ENCODE measurements around the gene ABCF2. TPM values are rescaled to one million over a fixed set of nuclear protein-coding genes. Genes with fewer than 3 reads are reported as not detected.

The ABCF2 gene
- total and polyA plus RNA-seq, 2 of the 13 experiments (the other 11 are each of a cell fraction or from before 2014, with no cell fraction given): 16.3 to 42.5 TPM

GRCh38 chr7:151192002-151192539 lies 34.9 kb downstream of the ABCF2 start:
- Histone ChIP-seq H3K36me3 (replicated peaks in 1 of 2; ENCODE audit: control insufficient read depth in 1 of 2, insufficient read depth in 2 of 2, low read length in 2 of 2) (no peaks in the 10 kb centered on the region), H3K27ac (ENCODE audit: extremely low read length, insufficient read depth, low read length) (no peak overlapping the region), H2AFZ (ENCODE audit: low read length) (no peak overlapping the region), H3K9ac (ENCODE audit: insufficient read depth, low read depth, low read length) (no peak overlapping the region), H3K4me2 (ENCODE audit: low read depth, low read length) (no peak overlapping the region), H3K27me3 (ENCODE audit: control insufficient read depth in 1 of 2, insufficient read depth in 2 of 2, low read length in 2 of 2) (peaks cover 9 to 79% of the 10 kb centered on the region in 2 experiments; a peak in 4 of 5 replicates), H3K9me3 (ENCODE audit: low read length) (no peaks in the 10 kb centered on the region), H3K79me2 (ENCODE audit: insufficient read depth, low read length) (no peaks in the 10 kb centered on the region), H4K20me1 (ENCODE audit: insufficient read depth, low read length) (no peaks in the 10 kb centered on the region), H3K4me3 (replicated peaks in 1 of 3; ENCODE audit: insufficient read depth in 1 of 3, low read depth in 2 of 3, low read length in 3 of 3) (no peak overlapping the region), H3K4me1 (ENCODE audit: insufficient read depth, low read length) (no peaks in the 10 kb centered on the region)
- WGBS (ENCODE audit: low lambda C conversion rate): 100% methylated on average over 1 of the region's 23 CpGs
- FAIRE-seq (no peak), DNase-seq (ENCODE audit: low spot score) (no peak), ATAC-seq (no peak)
- TF ChIP-seq CAMTA2 (CRISPR knock-in tag; IDR thresholded peaks at IDR 0.05; ENCODE audit: borderline replicate concordance) (no peak), XBP1 (CRISPR knock-in tag; IDR thresholded peaks at IDR 0.05) (no peak), TCF12 (IDR thresholded peaks at IDR 0.05) (no peak), TCF12 (CRISPR knock-in tag; IDR thresholded peaks at IDR 0.05) (no peak), ETV5 (CRISPR knock-in tag; IDR thresholded peaks at IDR 0.05; ENCODE audit: borderline replicate concordance) (no peak), JUND (CRISPR knock-in tag; IDR thresholded peaks at IDR 0.05) (no peak), ZNF678 (CRISPR knock-in tag; IDR thresholded peaks at IDR 0.05) (no peak), ZFYVE20 (CRISPR knock-in tag; IDR thresholded peaks at IDR 0.05; ENCODE audit: borderline replicate concordance, low read depth) (no peak), PLRG1 (conservative IDR thresholded peaks at IDR 0.05) (no peak)
- TF ChIP-seq, protein P1, sequence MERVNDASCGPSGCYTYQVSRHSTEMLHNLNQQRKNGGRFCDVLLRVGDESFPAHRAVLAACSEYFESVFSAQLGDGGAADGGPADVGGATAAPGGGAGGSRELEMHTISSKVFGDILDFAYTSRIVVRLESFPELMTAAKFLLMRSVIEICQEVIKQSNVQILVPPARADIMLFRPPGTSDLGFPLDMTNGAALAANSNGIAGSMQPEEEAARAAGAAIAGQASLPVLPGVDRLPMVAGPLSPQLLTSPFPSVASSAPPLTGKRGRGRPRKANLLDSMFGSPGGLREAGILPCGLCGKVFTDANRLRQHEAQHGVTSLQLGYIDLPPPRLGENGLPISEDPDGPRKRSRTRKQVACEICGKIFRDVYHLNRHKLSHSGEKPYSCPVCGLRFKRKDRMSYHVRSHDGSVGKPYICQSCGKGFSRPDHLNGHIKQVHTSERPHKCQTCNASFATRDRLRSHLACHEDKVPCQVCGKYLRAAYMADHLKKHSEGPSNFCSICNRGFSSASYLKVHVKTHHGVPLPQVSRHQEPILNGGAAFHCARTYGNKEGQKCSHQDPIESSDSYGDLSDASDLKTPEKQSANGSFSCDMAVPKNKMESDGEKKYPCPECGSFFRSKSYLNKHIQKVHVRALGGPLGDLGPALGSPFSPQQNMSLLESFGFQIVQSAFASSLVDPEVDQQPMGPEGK (CRISPR knock-in tag; IDR thresholded peaks at IDR 0.05): no peak
- TF ChIP-seq, protein P2, sequence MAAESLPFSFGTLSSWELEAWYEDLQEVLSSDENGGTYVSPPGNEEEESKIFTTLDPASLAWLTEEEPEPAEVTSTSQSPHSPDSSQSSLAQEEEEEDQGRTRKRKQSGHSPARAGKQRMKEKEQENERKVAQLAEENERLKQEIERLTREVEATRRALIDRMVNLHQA (CRISPR knock-in tag; IDR thresholded peaks at IDR 0.05): no peak
- in situ Hi-C loops (cut with HindIII; ENCODE audit: extremely low pct_ligation_motif_present, low pct_unique_long_range_greater_than_20kb) (loop anchor here (10.0 kb wide), 1 partner anchor 113 kb away; no protein-coding TSS in a partner anchor), intact Hi-C loops (cut with micrococcal nuclease; ENCODE audit: unreplicated experiment) (no loop called here)
- CTCF ChIA-PET (ENCODE audit: low intra/inter-chr PET ratio, low total read pairs): interaction anchor here (1.6 kb wide), 1 partner anchor 111 kb away, joined by 4 read pairs; no protein-coding TSS in a partner anchor
- no TSS peak for BruUV-seq (replicated peaks)
- POLR2A ChIA-PET: no interaction called here
